Fibroblast of lung (primary cell): ENCODE measurements around the gene C12orf42. TPM values are rescaled to one million over a fixed set of nuclear protein-coding genes. Genes with fewer than 3 reads are reported as not detected.

Source experiments
- DNase-seq, 2 donors: peaks; one replicate each; pipeline versions ENCODE4 v3.0.0 to v3.0.0-alpha.2; 2010; ENCODE audit warnings: low read depth in 2 of 2
- H2AFZ ChIP-seq: 2 replicates; pipeline ENCODE4 v1.5.1; 2012; ENCODE audit warnings: low read length, control low read depth, inconsistent platforms
- H3K27ac ChIP-seq: 2 replicates; pipeline ENCODE4 v1.5.1; 2011; ENCODE audit warnings: low read length, control low read depth; ENCODE audit not compliant: insufficient read depth
- H3K27me3 ChIP-seq: 2 replicates; pipeline ENCODE4 v1.5.1; 2011; ENCODE audit warnings: mild to moderate bottlenecking, low read length; ENCODE audit not compliant: control insufficient read depth, insufficient read depth
- H3K36me3 ChIP-seq: 2 replicates; pipeline ENCODE4 v1.5.1; 2011; ENCODE audit warnings: low read length; ENCODE audit not compliant: control insufficient read depth, insufficient read depth
- H3K4me1 ChIP-seq: 2 replicates; pipeline ENCODE4 v1.5.1; 2011; ENCODE audit warnings: low read length; ENCODE audit not compliant: control insufficient read depth, insufficient read depth; ENCODE audit errors: extremely low read depth
- H3K4me2 ChIP-seq: 2 replicates; pipeline ENCODE4 v1.5.1; 2011; ENCODE audit warnings: low read length, control low read depth; ENCODE audit not compliant: insufficient read depth; ENCODE audit errors: extremely low read depth
- H3K4me3 ChIP-seq, 4 experiments: fragments of 200-600 bp in 1 of 4; sonication (generic) in 1 of 4; replicated peaks in 1 of 4; 2 replicates each; pipeline ENCODE4 v1.5.1; 2011 to 2016; ENCODE audit warnings: low read length in 4 of 4, low read depth in 3 of 4, mild to moderate bottlenecking in 3 of 4, control low read depth in 2 of 4, inconsistent platforms in 1 of 4, mixed read lengths in 1 of 4; ENCODE audit not compliant: insufficient read depth in 1 of 4; ENCODE audit errors: control extremely low read depth in 1 of 4
- H3K79me2 ChIP-seq: 2 replicates; pipeline ENCODE4 v1.5.1; 2012; ENCODE audit warnings: mild to moderate bottlenecking, low read length, inconsistent platforms; ENCODE audit not compliant: control insufficient read depth, insufficient read depth
- H3K9ac ChIP-seq: 2 replicates; pipeline ENCODE4 v1.5.1; 2011; ENCODE audit warnings: mild to moderate bottlenecking, low read length, control low read depth; ENCODE audit not compliant: insufficient read depth
- H3K9me3 ChIP-seq: 2 replicates; pipeline ENCODE4 v1.5.1; 2012; ENCODE audit warnings: low read depth, low read length; ENCODE audit not compliant: control insufficient read depth, insufficient read depth
- H4K20me1 ChIP-seq: 2 replicates; pipeline ENCODE4 v1.5.1; 2011; ENCODE audit warnings: low read length; ENCODE audit not compliant: control insufficient read depth, insufficient read depth; ENCODE audit errors: extremely low read depth
- CTCF ChIP-seq, 2 donors: IDR thresholded peaks in 1 of 2; conservative IDR thresholded peaks in 1 of 2; 1 replicate in 1 of 2; 2 replicates in 1 of 2; pipeline ENCODE4 v1.5.1; 2011 to 2012; ENCODE audit warnings: low read length in 2 of 2, control low read depth in 1 of 2, inconsistent platforms in 1 of 2, low read depth in 1 of 2, mild to moderate bottlenecking in 1 of 2
- EZH2 ChIP-seq: IDR thresholded peaks from 2 replicates; pipeline ENCODE4 v1.5.1; 2012; ENCODE audit warnings: low read length, control low read depth, mild to moderate bottlenecking; ENCODE audit errors: missing control alignments
- polyA plus RNA-seq, 2 donors: library from polyadenylated mRNA; depleted of rRNA in 1 of 2; stranded (reverse) in 1 of 2; unstranded in 1 of 2; fragments of >200 nt; gene quantifications; 2 replicates each; pipeline ENCODE4 v1.2.1, GENCODE V29; 2011 to 2012; ENCODE audit warnings: missing spikeins in 1 of 2
- total RNA-seq: library from RNA; depleted of rRNA; stranded (reverse); fragments of >200 nt; gene quantifications from 2 replicates; pipeline ENCODE4 v1.2.1, GENCODE V29; 2014

The C12orf42 gene
- total and polyA plus RNA-seq, 2 donors (not counting 1 experiment from before 2014, with no cell fraction given), result not detected

DNA sequence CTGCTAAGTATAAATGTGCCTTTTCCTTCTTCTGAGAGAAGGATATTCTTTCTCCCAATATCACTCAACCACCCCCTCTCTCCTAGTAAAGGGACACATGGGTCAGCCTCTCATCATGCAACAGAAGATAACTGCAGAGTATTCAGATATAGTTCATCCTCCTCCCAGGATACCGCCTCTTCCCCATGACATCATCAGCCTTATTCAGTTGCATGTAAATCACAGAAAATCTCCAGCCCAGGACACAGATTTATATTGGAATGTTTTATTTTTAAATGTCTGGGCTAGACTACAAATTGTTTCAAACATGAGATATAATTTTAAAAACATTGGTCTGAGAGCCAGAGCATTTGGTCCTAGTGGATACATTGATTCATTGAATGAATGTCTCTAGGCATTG, 178.5 kb downstream of the C12orf42 start:
- Histone ChIP-seq H3K36me3 (no peaks in the 10 kb centered on the region), H2AFZ (no peak overlapping the region), H3K27ac (no peak overlapping the region), H4K20me1 (no peaks in the 10 kb centered on the region), H3K79me2 (no peaks in the 10 kb centered on the region), H3K4me3 (no peak overlapping the region), H3K9ac (no peak overlapping the region), H3K4me2 (no peak overlapping the region), H3K9me3 (no peaks in the 10 kb centered on the region), H3K4me1 (no peaks in the 10 kb centered on the region), H3K27me3 (no peaks in the 10 kb centered on the region)
- no peak for DNase-seq
- TF ChIP-seq CTCF (conservative IDR thresholded peaks at IDR 0.05 in 1 of 2, IDR thresholded peaks at IDR 0.05 in 1 of 2; ENCODE audit: low read depth in 1 of 2, low read length in 2 of 2) (no peak), EZH2 (no peak)

- H3K9ac ChIP-seq, result no peak overlapping the region
- H3K9me3 ChIP-seq, result no peaks in the 10 kb centered on the region
- TF ChIP-seq EZH2, result no peak
- TF ChIP-seq CTCF (conservative IDR thresholded peaks at IDR 0.05 in 1 of 2, IDR thresholded peaks at IDR 0.05 in 1 of 2; ENCODE audit: low read depth in 1 of 2, low read length in 2 of 2), result no peak
- H3K79me2 ChIP-seq, result no peaks in the 10 kb centered on the region
- H4K20me1 ChIP-seq, result no peaks in the 10 kb centered on the region
- no peak overlapping the region for H2AFZ ChIP-seq
- DNase-seq, result no peak
- H3K4me2 ChIP-seq, result no peak overlapping the region
- H3K27ac ChIP-seq, result no peak overlapping the region
- no peaks in the 10 kb centered on the region for H3K4me1 ChIP-seq
- no peaks in the 10 kb centered on the region for H3K27me3 ChIP-seq
- no peaks in the 10 kb centered on the region for H3K36me3 ChIP-seq
- H3K4me3 ChIP-seq, result no peak overlapping the region
These were observed 181.0 kb downstream of the C12orf42 start for GRCh38 chr12:103314786-103315185.

GRCh38 chr12:103313894-103314293, 181.9 kb downstream of the C12orf42 start:
- no peak overlapping the region for H3K4me2 ChIP-seq
- no peak for DNase-seq
- H3K27ac ChIP-seq, result no peak overlapping the region
- TF ChIP-seq EZH2 (no peak), CTCF (conservative IDR thresholded peaks at IDR 0.05 in 1 of 2, IDR thresholded peaks at IDR 0.05 in 1 of 2; ENCODE audit: low read depth in 1 of 2, low read length in 2 of 2) (no peak)
- no peak overlapping the region for H3K9ac ChIP-seq
- H3K79me2 ChIP-seq, result no peaks in the 10 kb centered on the region
- no peaks in the 10 kb centered on the region for H3K4me1 ChIP-seq
- no peaks in the 10 kb centered on the region for H3K9me3 ChIP-seq
- H3K27me3 ChIP-seq, result no peaks in the 10 kb centered on the region
- H3K36me3 ChIP-seq, result no peaks in the 10 kb centered on the region
- H4K20me1 ChIP-seq, result no peaks in the 10 kb centered on the region
- no peak overlapping the region for H2AFZ ChIP-seq
- H3K4me3 ChIP-seq, result no peak overlapping the region
